NT2/D1 (cell line): Measurements from ENCODE around the gene TIE1.
"Not testable (repeated sequence)": the region's sequence is repeated elsewhere in the genome, so short reads cannot be mapped to it uniquely, and the experiment has no call there.

Experiments
- DNase-seq: peaks from one replicate; pipeline ENCODE4 v3.0.0-alpha.2; 2011; ENCODE audit warnings: low read depth, low spot score
- H3K27me3 ChIP-seq: 2 replicates; pipeline ENCODE4 v1.6.0; 2011; ENCODE audit warnings: mild to moderate bottlenecking; ENCODE audit not compliant: insufficient read length, insufficient read depth
- H3K36me3 ChIP-seq: 2 replicates; pipeline ENCODE4 v1.6.1; 2011; ENCODE audit warnings: mild to moderate bottlenecking, low read length, mixed read lengths; ENCODE audit not compliant: insufficient read depth, insufficient read length
- H3K4me1 ChIP-seq: 2 replicates; pipeline ENCODE4 v1.5.1; 2011; ENCODE audit not compliant: insufficient read depth, insufficient read length
- H3K4me3 ChIP-seq: 2 replicates; pipeline ENCODE4 v1.5.1; 2011; ENCODE audit warnings: low read depth; ENCODE audit not compliant: insufficient read length
- H3K9ac ChIP-seq: 2 replicates; pipeline ENCODE4 v1.6.0; 2011; ENCODE audit warnings: low read depth; ENCODE audit not compliant: insufficient read length
- H3K9me3 ChIP-seq: 2 replicates; pipeline ENCODE4 v1.5.1; 2011; ENCODE audit warnings: mild to moderate bottlenecking, low read length; ENCODE audit not compliant: insufficient read depth
- SUZ12 ChIP-seq: IDR thresholded peaks from 2 replicates; pipeline ENCODE4 v1.6.1; 2011; ENCODE audit not compliant: insufficient read length, insufficient read depth; ENCODE audit errors: extremely low read depth
- YY1 ChIP-seq: IDR thresholded peaks from 2 replicates; pipeline ENCODE4 v1.6.1; 2011; ENCODE audit not compliant: insufficient read length, insufficient read depth
- ZNF274 ChIP-seq: IDR thresholded peaks from 2 replicates; pipeline ENCODE4 v1.6.1; 2011; ENCODE audit warnings: mild to moderate bottlenecking, low read depth, low read length

The TIE1 gene

DNA sequence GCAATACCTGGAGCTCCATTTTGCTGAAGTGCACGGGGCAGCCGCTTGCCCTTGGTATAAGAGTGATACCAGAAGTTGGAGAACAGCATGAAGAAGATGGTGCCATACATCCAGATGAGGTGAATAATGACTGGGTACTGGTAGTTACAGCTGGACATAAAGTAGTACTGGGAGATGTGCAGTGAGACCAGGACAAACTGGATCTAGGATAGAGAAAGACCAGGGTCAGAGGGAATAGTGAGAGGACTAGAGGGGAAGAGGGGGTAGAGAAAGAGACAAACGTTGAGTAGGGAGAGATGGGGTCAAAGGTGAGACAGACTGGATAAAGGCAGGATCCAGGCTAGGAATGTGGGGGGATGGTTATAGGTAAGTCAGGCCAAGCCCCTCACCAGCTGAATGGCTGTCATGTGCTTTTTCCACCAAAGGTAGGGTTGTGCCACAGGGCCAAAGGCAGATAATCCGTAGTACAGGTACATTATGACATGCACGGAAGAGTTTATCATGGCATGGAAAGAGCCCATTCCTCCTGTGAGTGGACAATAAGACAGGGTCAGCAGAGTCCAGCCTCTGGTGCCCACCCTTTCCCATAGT, 63.2 kb downstream of the TIE1 start:
- Histone ChIP-seq H3K4me3 (no peak overlapping the region), H3K36me3 (peaks cover 72% of the 10 kb centered on the region), H3K9me3 (no peaks in the 10 kb centered on the region), H3K27me3 (no peaks in the 10 kb centered on the region), H3K4me1 (peaks cover 31% of the 10 kb centered on the region), H3K9ac (no peak overlapping the region)
- DNase-seq, result no peak
- TF ChIP-seq YY1 (no peak), SUZ12 (no peak), ZNF274 (no peak)

DNA sequence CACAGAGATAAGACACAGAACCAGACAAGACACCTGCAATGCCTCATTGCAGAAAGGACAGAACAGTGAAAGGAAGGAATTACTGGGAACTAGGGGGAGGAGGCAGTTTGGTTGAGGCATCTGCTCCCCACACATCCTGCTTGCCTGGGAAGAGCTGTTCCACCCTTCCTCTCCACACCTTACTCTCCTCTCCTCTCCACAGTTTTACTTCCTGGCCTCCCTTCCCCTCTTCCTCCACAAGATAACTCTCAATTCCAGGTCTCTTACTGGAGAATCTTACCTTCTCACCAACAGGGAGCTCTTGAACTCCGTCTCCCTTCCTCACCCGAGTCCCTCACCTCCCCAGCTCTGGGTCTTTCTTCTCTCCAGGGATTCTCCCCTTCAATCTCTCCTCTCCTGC, 64.9 kb downstream of the TIE1 start:
- H3K4me1 ChIP-seq, result peaks cover 21% of the 10 kb centered on the region
- H3K27me3 ChIP-seq, result no peaks in the 10 kb centered on the region
- TF ChIP-seq SUZ12, result no peak
- no peak for TF ChIP-seq YY1
- no peak for TF ChIP-seq ZNF274
- peak overlapping the region; percentile 96 for H3K9ac ChIP-seq
- no peak for DNase-seq
- H3K9me3 ChIP-seq, result no peaks in the 10 kb centered on the region
- peaks cover 64% of the 10 kb centered on the region for H3K36me3 ChIP-seq
- peak overlapping the region; percentile 9 for H3K4me3 ChIP-seq

DNA sequence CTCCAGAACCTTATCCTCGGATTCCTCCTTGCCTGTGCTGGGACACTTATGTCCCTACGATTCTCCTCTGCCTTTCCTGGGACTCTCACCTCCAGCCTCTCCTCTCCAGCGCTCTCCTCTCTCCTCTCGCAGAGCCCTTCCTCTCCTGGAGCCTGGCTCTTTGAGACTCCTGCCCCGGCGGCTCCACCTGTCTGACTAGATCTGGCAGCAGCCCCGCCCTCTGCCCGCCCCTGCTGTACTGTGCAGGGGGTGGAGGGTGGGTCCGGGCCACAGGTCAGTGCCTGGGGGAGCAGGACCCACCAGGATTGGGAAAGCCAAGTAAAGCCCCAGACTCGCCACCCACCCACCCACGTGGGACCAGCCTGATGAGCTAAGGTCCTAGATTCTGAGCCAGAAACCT, 65.4 kb downstream of the TIE1 start:
- Histone ChIP-seq H3K4me3 (peak overlapping the region; percentile 89), H3K9ac (peak overlapping the region; percentile 96), H3K36me3 (peaks cover 61% of the 10 kb centered on the region), H3K9me3 (no peaks in the 10 kb centered on the region), H3K4me1 (peaks cover 16% of the 10 kb centered on the region), H3K27me3 (no peaks in the 10 kb centered on the region)
- TF ChIP-seq SUZ12, result no peak
- no peak for TF ChIP-seq ZNF274
- no peak for TF ChIP-seq YY1
- DNase-seq, result no peak

DNA sequence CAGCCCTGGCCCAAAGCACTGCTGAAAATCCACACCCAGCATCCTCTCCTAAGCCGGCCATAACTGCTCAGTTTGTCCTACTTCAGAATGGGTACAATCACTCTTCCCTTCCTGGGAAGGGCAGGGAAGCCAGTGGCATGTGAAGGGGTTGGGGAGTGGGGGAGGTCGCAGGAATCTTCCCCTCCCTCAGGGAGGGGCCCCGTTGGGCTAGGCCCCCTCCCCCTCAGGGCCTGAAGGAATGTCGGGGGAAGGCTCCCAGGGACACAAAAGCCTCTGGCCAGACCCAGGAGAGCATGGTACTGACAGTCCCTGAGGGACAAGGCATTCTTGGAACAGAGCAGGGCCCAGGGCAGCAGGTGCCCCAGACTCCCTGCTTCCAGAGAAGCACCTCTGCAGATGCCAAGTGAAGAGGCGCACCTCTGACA, 65.8 kb downstream of the TIE1 start:
- no peak for DNase-seq
- H3K27me3 ChIP-seq, result no peaks in the 10 kb centered on the region
- H3K9ac ChIP-seq, result peak overlapping the region; percentile 96
- H3K4me3 ChIP-seq, result peak overlapping the region; percentile 89
- H3K9me3 ChIP-seq, result no peaks in the 10 kb centered on the region
- H3K36me3 ChIP-seq, result peaks cover 57% of the 10 kb centered on the region
- H3K4me1 ChIP-seq, result peaks cover 15% of the 10 kb centered on the region
- no peak for TF ChIP-seq YY1

DNA sequence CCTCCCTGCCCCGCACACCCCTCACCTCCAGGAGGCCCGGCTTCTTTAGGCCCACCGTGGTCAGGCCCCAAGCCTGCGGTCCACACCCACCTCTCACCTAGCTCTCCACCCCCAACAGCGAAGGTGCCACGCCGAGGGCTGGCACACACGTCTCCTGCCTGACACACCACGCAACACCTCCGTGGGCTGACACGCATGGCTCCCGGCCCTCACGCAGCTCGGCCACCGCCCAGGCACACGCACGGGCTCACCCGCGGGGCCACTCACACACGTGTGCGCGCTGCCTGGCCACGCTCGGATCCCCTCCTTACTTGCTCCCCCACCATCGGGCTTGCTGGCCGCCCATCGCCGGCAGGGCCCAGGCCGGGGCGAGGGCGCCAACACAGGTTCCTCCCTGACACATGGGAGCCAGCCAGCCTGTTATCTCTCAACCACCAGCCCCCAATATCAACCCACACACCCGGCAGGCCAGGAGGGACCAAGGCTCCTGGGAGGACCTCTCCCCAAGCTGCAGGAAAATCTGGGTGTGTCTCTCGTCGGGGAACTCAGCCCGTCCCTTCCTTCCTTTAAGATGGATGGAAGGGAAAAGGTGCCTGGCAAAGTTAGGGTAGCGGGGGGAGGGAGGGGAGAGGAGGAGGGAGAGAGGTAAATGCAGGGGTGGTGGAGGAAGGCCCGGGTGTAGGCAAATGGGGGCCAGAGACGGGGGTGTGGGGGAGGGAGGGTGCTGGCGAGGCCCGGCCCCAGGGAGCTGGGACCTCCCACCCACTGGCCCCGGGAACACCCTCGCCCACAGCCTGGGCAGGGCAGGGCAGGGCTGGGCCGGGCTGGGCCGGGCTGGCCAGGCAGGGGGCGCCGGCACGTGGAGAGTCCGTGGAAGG, 66.5 kb downstream of the TIE1 start:
- H3K4me3 ChIP-seq, result peak overlapping the region; percentile 89
- peaks cover 50% of the 10 kb centered on the region for H3K36me3 ChIP-seq
- H3K9me3 ChIP-seq, result no peaks in the 10 kb centered on the region
- TF ChIP-seq SUZ12, result no peak
- no peak for TF ChIP-seq ZNF274
- TF ChIP-seq YY1, result no peak
- DNase-seq, result peak; percentile 25
- H3K9ac ChIP-seq, result peak overlapping the region; percentile 96
- no peaks in the 10 kb centered on the region for H3K27me3 ChIP-seq
- H3K4me1 ChIP-seq, result peaks cover 15% of the 10 kb centered on the region

DNA sequence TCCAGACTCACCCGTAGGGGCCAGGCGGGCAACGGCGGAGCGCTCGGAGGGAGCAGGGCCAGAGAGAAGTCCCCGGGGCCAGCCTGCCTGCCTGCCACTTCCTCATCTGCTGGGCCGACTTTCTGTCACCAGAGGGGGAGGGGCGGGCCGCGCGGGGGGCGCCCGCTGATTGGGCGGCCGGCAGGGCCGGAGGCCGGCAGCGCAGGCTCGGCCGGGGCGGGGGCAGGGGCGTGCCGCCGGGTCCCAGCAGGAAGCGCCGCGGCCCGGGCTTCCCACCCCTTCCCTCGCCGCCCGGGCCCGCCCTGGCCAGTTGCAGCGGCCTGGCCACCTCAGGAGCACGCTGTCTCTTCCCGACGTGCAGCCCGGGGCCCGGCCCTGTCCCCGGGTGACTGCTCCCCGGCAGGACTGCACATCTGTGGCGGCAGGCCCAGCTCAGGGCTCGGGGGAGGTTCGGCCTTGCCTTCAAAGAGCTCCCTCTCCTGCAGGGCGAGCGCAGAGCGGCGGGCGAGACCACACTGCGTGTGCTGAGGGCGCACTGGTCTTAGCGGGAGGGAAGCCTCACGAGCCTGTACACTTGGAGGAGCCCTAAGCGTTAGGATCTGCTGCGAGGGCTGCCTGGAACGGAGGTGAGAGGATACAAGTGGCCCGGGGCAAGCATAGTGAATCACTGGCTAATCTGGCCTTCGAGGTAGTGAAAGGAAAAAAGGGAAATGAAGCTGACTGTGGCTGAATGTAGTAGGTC, 67.3 kb downstream of the TIE1 start, which contains the start of gene ELOVL1:
TSS of gene ELOVL1 (minus strand) at position 108 of the 742 bp plus-strand sequence. CDS start 2,402 bp downstream, outside the sequence.
- TF ChIP-seq ZNF274 (no peak), YY1 (no peak), SUZ12 (no peak)
- Histone ChIP-seq H3K9ac (peak within 1 kb of the TSS; percentile 98), H3K36me3 (peaks cover 43% of the 10 kb centered on the region), H3K4me3 (peak within 1 kb of the TSS; percentile 89), H3K9me3 (no peaks in the 10 kb centered on the region), H3K27me3 (no peaks in the 10 kb centered on the region), H3K4me1 (peaks cover 15% of the 10 kb centered on the region)
- DNase-seq, result peak; percentile 87

DNA sequence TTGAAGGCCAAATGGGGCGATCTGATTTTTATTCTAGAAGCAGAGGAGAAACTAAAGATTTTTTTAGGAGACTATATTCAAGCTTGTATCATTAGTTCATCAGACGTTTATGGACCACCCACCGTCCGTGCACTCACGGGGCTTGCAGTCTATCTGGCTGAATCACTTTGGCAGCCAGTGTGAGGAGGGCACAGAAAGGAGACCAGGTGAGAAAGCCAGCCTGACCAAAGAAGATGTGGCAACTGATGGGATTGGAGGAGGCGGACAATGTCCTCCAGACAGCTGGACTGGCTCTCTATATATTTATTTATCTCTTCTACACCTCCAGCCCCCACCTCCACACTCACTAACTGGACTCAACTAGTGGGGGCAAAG, 67.9 kb downstream of the TIE1 start:
- TF ChIP-seq SUZ12 (no peak), ZNF274 (no peak), YY1 (no peak)
- DNase-seq, result no peak
- H3K4me3 ChIP-seq, result peak overlapping the region; percentile 64
- H3K9ac ChIP-seq, result peak overlapping the region; percentile 98
- peaks cover 15% of the 10 kb centered on the region for H3K4me1 ChIP-seq
- H3K9me3 ChIP-seq, result no peaks in the 10 kb centered on the region
- peaks cover 37% of the 10 kb centered on the region for H3K36me3 ChIP-seq
- H3K27me3 ChIP-seq, result no peaks in the 10 kb centered on the region

DNA sequence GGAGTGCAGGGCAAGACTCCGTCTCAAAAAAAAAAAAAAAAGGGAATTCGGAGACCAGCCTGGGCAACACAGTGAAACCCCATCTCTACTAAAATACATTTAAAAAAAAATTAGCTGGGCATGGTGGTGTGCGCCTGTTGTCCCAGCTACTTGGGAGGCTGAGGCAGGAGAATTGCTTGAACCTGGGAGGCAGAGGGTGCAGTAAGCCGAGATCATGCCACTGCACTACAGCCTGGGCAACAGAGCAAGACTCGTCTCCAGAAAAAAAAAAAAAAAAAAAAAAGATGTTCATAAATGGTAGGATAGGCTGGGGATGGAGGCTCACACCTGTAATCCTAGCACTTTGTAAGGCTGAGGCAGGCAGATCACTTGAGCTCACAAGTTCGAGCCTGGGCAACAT, 69.0 kb downstream of the TIE1 start:
- H3K36me3 ChIP-seq, result peaks cover 26% of the 10 kb centered on the region
- peaks cover 15% of the 10 kb centered on the region for H3K4me1 ChIP-seq
- H3K4me3 ChIP-seq, H3K9ac ChIP-seq, DNase-seq, H3K27me3 ChIP-seq, H3K9me3 ChIP-seq: not testable (repeated sequence)
